Measurements from ENCODE around the gene INTS3. TPM values are rescaled to one million over a fixed set of nuclear protein-coding genes. Genes with fewer than 3 reads are reported as not detected.

Gene INTS3
- total RNA-seq, 2 donors from 2014 or later: 28.2 to 34.1 TPM

- intact Hi-C loops (cut with DNase I): loop anchor here in 1 of 2 donors (5.0 to 10.0 kb wide), 2 partner anchors 145 to 187 kb away; partner anchors contain the start of genes DENND4B and RAB13
These were observed 72.0 kb downstream of the INTS3 start for GRCh38 chr1:153799566-153800465.

GRCh38 chr1:153800516-153800915, 72.7 kb downstream of the INTS3 start:
- ATAC-seq (no peak), DNase-seq (no peak)
- intact Hi-C loops (cut with DNase I): no loop called here

More at GRCh38 chr1:153799566-153800465, 72.0 kb downstream of the INTS3 start:
- ATAC-seq (no peak), DNase-seq (no peak)

GRCh38 chr1:153801028-153801625, 73.3 kb downstream of the INTS3 start:
- ATAC-seq (no peak), DNase-seq (no peak)
- intact Hi-C loops (cut with DNase I): no loop called here

GRCh38 chr1:153801786-153802697, 74.2 kb downstream of the INTS3 start:
- no peak for DNase-seq
- no peak for ATAC-seq
- intact Hi-C loops (cut with DNase I): no loop called here

GRCh38 chr1:153803470-153804056, 75.7 kb downstream of the INTS3 start:
- DNase-seq: no peak
- no peak for ATAC-seq
- intact Hi-C loops (cut with DNase I): no loop called here

- ATAC-seq: no peak
- intact Hi-C loops (cut with DNase I): no loop called here
- DNase-seq: no peak
These were observed 76.3 kb downstream of the INTS3 start for GRCh38 chr1:153804112-153804511.

- DNase-seq: peak; percentile 58
- intact Hi-C loops (cut with DNase I): no loop called here
- ATAC-seq: peak; percentile 76 to 88
These were observed 77.3 kb downstream of the INTS3 start for GRCh38 chr1:153805042-153805745.

GRCh38 chr1:153805886-153806719, 78.3 kb downstream of the INTS3 start:
- DNase-seq: no peak
- no peak for ATAC-seq
- intact Hi-C loops (cut with DNase I): no loop called here

- intact Hi-C loops (cut with DNase I): loop anchor here in 1 of 2 donors (5.0 kb wide), 1 partner anchor 161 kb away; the partner anchor contains the start of gene JTB
- DNase-seq (no peak), ATAC-seq (peak; percentile 34 to 45)
These were observed 88.5 kb downstream of the INTS3 start for GRCh38 chr1:153816283-153816889.

- DNase-seq (no peak), ATAC-seq (no peak)
- intact Hi-C loops (cut with DNase I): loop anchor here in 1 of 2 donors (5.0 kb wide), 1 partner anchor 158 kb away; the partner anchor contains the start of gene JTB
These were observed 91.0 kb downstream of the INTS3 start for GRCh38 chr1:153818876-153819275.

Small RNA genes within 50 kb of the gene (microRNA-seq; reads per million reads assigned to microRNA genes)
- 0 reads per million in 2 donors for gene MIR8083

Other genes with a start within 250 kb of the INTS3 start
- gene S100A6, start 192.1 kb upstream of the INTS3 start, total RNA-seq: 100 to 1,000 TPM; 449 to 518 TPM
- gene S100A5, start 187.1 kb upstream of the INTS3 start, total RNA-seq: not detected
- 100 to 1,000 TPM; 206 to 332 TPM for gene S100A4, start 182.2 kb upstream of the INTS3 start, total RNA-seq
- 1 to 10 TPM in 1 of 2 donors, under 1 TPM in 1; 0.77 to 3.3 TPM for gene S100A3, start 178.8 kb upstream of the INTS3 start, total RNA-seq
- under 1 TPM in 1 of 2 donors, not detected in 1; 0.84 TPM for gene S100A2, start 162.2 kb upstream of the INTS3 start, total RNA-seq
- gene S100A16, start 114.9 kb upstream of the INTS3 start, total RNA-seq: 10 to 100 TPM; 48.2 to 64.7 TPM
- gene S100A14, start 111.7 kb upstream of the INTS3 start, total RNA-seq: 1 to 10 TPM; 1.8 to 5.8 TPM
- gene S100A13, start 100.5 kb upstream of the INTS3 start, total RNA-seq: 100 to 1,000 TPM; 169 to 197 TPM
- 1,000 to 10,000 TPM; 1,254 to 1,508 TPM for gene S100A1, start 99.6 kb upstream of the INTS3 start, total RNA-seq
- gene CHTOP, start 94.0 kb upstream of the INTS3 start, total RNA-seq: 10 to 100 TPM; 60.1 to 61.9 TPM
- 10 to 100 TPM; 45.3 to 46.0 TPM for gene SNAPIN, start 69.3 kb upstream of the INTS3 start, total RNA-seq
- 10 to 100 TPM; 63.7 to 91.7 TPM for gene ILF2, start 57.1 kb upstream of the INTS3 start, total RNA-seq
- gene NPR1, start 49.4 kb upstream of the INTS3 start, total RNA-seq: 10 to 100 TPM; 28.5 to 39.0 TPM
- 10 to 100 TPM; 22.9 to 26.5 TPM for gene SLC27A3, start 47.4 kb downstream of the INTS3 start, total RNA-seq
- 10 to 100 TPM; 29.0 to 39.5 TPM for gene GATAD2B, start 194.9 kb downstream of the INTS3 start, total RNA-seq
- gene DENND4B, start 218.7 kb downstream of the INTS3 start, total RNA-seq: 10 to 100 TPM; 41.5 to 49.5 TPM
- 10 to 100 TPM; 17.3 to 19.6 TPM for gene CRTC2, start 230.6 kb downstream of the INTS3 start, total RNA-seq
- gene SLC39A1, start 235.5 kb downstream of the INTS3 start, total RNA-seq: 10 to 100 TPM; 63.2 to 77.6 TPM
- 1 to 10 TPM; 3.4 to 5.7 TPM for gene CREB3L4, start 239.9 kb downstream of the INTS3 start, total RNA-seq
- gene JTB, start 249.6 kb downstream of the INTS3 start, total RNA-seq: 100 to 1,000 TPM in 1 of 2 donors, 10 to 100 TPM in 1; 89.6 to 102 TPM